ENCODE measurements around the gene RND2.

The RND2 gene

DNA sequence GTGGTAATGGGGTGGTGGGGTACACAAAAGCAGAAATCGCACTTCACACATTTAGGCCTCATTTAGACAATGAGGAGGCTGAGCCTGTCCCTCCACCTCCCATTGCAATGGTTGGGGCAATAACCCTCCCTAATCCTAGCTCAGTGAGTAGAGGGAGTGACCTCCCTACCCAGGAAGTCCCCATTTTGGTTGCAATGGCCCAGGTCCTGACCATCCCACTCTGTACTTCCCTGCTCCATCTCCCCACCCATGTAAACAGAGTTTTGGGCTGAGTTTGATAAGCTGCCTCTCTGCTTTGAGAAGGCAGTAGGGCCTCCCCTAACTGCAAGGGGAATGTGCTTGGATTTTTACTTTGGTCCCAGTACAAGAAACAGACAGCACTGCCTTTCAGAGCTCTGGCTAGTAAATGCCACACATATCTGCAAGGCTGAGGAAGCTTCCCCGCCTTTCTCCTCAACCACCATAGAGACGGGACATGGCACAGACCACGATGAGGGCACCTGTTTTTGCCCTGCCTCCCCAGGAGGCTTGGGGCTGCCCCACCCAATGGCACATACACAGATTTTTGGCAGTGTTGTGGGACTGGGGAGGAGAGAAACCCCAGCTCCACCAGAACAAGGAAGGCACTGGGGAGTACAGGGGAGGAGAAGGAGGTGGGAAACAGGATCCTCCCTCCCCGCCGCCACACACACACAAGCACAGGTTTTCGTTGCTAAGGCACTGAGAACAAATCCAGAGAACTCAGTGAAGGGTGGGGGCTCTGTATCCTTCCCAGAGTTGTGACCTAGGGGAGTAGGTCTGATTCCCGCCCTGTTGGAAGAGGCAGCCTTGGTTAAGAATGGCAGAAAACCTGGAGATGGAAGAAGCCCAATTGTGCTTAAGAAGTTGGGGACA, 10.1 kb upstream of the RND2 start:
- H3K27me3 Mint-ChIP-seq = peaks cover 6% of the 10 kb centered on the region
- H3K36me3 Mint-ChIP-seq = peaks cover 30% of the 10 kb centered on the region
- CTCF ChIA-PET = interaction anchor here (1.5 kb wide), 1 partner anchor 17 kb away, joined by 3 read pairs; the partner anchor contains the start of gene RPL27
- no peak overlapping the region for H3K4me3 Mint-ChIP-seq
- peaks cover 27% of the 10 kb centered on the region for H3K4me1 Mint-ChIP-seq
- no peak overlapping the region for H3K27ac Mint-ChIP-seq
- no peaks in the 10 kb centered on the region for H3K9me3 Mint-ChIP-seq
- no peak for DNase-seq

DNA sequence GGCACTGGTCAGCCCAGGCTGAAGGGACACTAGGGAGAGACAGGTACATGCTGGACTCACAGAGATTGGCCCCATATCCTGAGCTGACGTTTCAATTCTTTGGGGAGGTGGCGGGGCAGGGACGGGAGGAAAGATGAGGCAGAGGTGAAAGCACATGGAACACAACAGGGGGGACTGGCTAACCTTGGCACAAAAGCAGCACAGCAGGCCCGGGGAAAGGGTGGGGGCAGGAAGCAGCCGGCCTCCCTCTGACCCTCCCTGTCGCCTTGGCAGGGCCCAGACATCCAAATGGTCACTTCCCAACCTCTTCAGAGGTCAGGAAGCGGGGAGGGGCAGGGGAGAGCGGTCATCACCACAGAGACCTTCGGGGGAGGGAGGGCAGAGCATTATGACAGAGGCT, 9.5 kb upstream of the RND2 start:
- DNase-seq = no peak
- Mint-ChIP-seq H3K27me3 (peaks cover 7% of the 10 kb centered on the region), H3K36me3 (peaks cover 25% of the 10 kb centered on the region), H3K4me3 (no peak overlapping the region), H3K27ac (no peak overlapping the region), H3K9me3 (no peaks in the 10 kb centered on the region), H3K4me1 (peaks cover 27% of the 10 kb centered on the region)
- CTCF ChIA-PET = interaction anchor here (1.5 kb wide), 1 partner anchor 18 kb away, joined by 3 read pairs; the partner anchor contains the start of gene RPL27

DNA sequence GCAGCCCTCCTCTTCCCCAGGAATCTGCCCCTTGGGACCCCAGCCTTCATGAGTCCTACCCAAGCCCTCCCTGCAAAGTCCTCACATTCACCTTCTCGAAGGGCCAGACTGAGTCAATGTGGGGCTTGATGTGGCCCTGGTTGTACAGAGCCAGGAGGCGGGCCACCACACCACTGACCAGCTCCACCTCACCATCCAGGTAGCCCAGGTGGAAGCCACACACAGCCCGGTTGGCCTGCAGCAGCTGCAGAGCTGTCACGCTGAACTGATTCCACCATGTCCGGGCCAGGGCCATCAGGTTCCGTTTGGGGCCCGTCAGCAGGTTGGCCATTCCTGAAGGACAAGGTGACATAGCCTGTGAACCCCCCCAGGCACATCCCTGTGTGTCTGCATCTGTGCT, 8.8 kb upstream of the RND2 start:
- peaks cover 28% of the 10 kb centered on the region for H3K4me1 Mint-ChIP-seq
- H3K4me3 Mint-ChIP-seq = no peak overlapping the region
- H3K27me3 Mint-ChIP-seq = peaks cover 11% of the 10 kb centered on the region
- H3K36me3 Mint-ChIP-seq = peaks cover 23% of the 10 kb centered on the region
- H3K27ac Mint-ChIP-seq = peak overlapping the region; percentile 1
- no peak for DNase-seq
- H3K9me3 Mint-ChIP-seq = no peaks in the 10 kb centered on the region
- CTCF ChIA-PET = no interaction called here

DNA sequence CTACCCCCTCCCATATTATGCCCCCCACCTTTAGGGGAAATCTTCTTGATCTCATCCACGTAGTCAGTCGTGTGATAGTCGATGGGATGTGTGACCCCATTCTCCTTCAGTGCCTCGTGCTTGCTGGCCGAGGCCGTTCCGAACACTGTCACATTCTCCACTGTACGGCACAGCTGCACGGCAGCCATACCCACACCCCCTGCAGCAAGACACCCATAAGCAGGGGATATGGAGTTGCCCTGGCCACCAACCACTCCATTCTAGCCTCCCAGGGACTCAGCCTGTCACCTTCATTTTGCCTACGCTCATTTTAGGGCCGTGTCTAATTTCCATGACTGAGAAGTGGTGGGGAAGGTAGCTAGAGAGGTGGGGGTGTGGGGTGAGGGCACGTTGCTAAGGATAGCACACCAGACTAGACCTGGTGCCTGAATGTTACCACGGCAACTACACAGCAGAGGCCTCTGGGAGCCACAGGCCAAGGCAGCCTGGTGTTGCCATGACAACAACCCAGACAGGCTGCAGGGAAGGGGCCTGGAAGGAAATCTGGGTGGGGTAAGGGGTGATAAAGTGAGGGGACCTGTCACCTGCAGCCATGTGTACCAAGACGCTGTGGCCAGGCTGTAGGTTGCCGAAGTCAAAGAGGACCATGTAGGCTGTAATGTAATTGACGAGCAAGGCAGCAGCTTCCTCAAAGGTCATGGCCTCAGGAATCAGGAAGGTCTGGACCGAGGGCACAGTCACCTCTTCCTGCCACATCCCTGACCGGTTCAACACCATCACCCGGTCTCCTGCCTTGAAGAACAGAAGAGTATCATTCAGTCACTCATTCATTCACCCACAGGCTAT, 6.8 kb upstream of the RND2 start:
- no peak overlapping the region for H3K27ac Mint-ChIP-seq
- H3K4me3 Mint-ChIP-seq = no peak overlapping the region
- H3K27me3 Mint-ChIP-seq = peaks cover 30% of the 10 kb centered on the region
- DNase-seq = peak; percentile 51
- CTCF ChIA-PET = interaction anchor here (0.7 to 1.0 kb wide), 2 partner anchors 20 to 292 kb away, joined by 3 read pairs; partner anchors contain the start of gene RPL27
- peaks cover 14% of the 10 kb centered on the region for H3K36me3 Mint-ChIP-seq
- H3K9me3 Mint-ChIP-seq = no peaks in the 10 kb centered on the region
- H3K4me1 Mint-ChIP-seq = peaks cover 29% of the 10 kb centered on the region

DNA sequence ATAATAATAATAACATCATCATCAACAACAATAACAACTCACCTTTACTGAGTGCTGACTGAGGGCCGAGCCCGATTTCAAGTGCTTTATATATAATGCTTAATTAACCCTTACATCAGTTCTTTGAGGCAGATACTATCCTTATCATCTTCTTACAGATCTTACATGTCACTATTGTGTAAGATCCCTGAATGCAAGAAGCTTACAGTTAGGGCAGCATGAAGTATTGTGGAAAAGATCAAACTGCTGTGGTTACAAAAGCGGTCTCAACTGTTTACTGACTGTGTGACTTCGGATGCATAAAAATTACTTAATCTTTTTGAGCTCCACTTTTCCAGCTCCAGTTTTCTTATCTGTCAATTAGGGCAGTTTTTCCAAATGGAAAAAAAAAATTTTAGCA, 6.1 kb upstream of the RND2 start:
- DNase-seq = no peak
- CTCF ChIA-PET = interaction anchor here (0.7 to 1.0 kb wide), 2 partner anchors 21 to 291 kb away, joined by 3 read pairs; partner anchors contain the start of gene RPL27
- Mint-ChIP-seq H3K9me3 (no peaks in the 10 kb centered on the region), H3K4me1 (peaks cover 29% of the 10 kb centered on the region), H3K27me3 (peaks cover 30% of the 10 kb centered on the region), H3K36me3 (peaks cover 8% of the 10 kb centered on the region), H3K27ac (no peak overlapping the region), H3K4me3 (no peak overlapping the region)

DNA sequence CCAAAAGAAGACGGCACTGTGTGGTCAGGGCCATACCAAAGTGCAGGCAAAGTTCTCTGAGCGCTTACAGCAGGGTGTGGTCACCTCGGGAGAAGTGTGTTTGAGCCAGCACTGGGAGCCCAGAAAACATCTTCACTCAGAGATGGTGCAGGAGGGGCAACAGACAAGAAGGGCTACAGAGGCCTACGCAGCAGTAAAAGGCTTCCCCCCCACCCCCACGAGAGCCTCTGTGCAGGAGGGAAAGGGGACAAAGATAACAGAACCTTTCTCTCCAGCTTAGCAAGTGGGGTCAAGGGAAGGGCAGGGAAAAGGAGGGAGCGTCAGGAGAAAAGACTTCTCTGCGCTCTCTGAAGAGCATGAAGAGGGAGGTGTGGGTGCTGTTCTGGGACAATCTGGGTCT, 5.6 kb upstream of the RND2 start:
- Mint-ChIP-seq H3K4me3 (peak overlapping the region; percentile 34), H3K27me3 (peaks cover 33% of the 10 kb centered on the region), H3K4me1 (peaks cover 34% of the 10 kb centered on the region), H3K9me3 (no peaks in the 10 kb centered on the region), H3K27ac (no peak overlapping the region), H3K36me3 (peaks cover 7% of the 10 kb centered on the region)
- no peak for DNase-seq
- CTCF ChIA-PET = interaction anchor here (0.7 to 1.0 kb wide), 2 partner anchors 21 to 290 kb away, joined by 3 read pairs; partner anchors contain the start of gene RPL27

DNA sequence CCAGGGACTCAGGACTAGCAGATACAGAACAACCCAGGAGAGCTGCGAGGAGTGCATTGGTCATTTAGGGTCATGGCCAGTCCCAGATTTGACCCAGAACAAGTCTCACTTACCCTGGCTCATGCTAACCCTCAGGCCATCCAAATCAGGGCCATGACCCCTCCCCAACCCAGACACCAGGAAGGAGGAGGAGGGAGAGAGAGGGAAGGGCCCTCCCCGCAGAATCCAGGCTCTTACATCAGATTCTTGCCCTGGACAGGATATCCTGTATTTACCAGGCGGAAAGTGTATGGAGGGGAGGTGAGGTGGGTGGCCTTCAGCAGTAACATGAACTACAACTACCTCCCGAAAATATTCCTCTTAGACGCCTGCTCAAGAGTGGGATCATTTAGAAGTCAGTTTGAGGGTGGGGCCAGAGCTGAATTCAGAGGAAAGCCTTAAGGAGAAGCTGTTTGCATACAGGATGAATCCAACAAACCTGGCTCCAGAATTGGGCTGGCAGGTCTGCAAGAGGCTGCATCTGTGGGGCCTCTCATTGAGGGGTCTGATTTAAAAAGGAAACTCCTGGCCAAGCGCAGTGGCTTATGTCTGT, 4.9 kb upstream of the RND2 start:
- CTCF ChIA-PET = no interaction called here
- DNase-seq = no peak
- no peak overlapping the region for H3K27ac Mint-ChIP-seq
- peaks cover 40% of the 10 kb centered on the region for H3K27me3 Mint-ChIP-seq
- peaks cover 39% of the 10 kb centered on the region for H3K4me1 Mint-ChIP-seq
- no peaks in the 10 kb centered on the region for H3K9me3 Mint-ChIP-seq
- peak overlapping the region; percentile 68 for H3K4me3 Mint-ChIP-seq
- peaks cover 6% of the 10 kb centered on the region for H3K36me3 Mint-ChIP-seq

DNA sequence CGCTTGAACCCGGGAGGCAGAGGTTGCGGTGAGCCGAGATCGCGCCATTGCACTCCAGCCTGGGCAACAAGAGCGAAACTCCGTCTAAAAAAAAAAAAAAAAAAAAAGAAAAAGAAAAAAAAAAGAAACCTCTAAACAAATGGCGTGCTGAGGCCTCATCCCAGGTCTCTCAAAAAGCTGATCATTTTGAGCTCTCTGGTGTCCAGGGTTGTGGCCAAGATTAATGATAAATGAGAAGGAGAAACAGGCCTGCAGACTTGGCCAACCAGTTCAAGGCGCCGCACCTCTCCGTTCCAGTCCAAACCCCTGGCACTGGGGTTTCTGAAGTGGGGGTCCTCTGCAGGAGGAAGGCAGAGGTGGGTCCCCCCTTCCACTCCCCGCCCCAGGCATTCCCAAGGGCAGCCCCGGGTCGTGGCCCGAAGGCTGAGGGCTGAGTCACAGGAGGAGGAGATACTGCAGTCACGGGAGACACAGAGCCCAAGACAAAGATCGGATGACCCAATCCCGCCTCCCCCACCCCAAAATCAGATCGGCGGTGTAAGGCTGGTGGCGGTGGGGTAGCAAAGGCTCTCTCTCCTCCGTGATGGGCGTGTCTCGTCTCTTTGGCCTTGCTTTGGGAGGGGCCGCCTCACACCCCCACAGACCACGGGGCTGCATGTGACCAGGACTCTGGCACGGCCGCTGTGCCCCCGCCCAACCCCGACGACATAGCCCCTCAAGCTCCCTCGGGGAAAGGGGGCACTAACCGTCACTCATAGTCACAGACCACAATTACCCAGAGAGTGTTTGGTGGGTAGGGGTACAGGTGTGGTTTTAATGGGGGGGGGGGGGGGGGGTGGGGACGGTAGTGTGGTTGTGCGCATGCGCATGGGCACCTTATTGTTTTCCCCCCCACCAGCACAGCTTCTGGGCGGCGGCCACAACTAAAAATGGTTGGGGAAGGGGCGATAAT, 4.0 kb upstream of the RND2 start:
- H3K36me3 Mint-ChIP-seq = peaks cover 2% of the 10 kb centered on the region
- DNase-seq = peak; percentile 41
- peaks cover 50% of the 10 kb centered on the region for H3K27me3 Mint-ChIP-seq
- peak overlapping the region; percentile 84 for H3K4me3 Mint-ChIP-seq
- H3K4me1 Mint-ChIP-seq = peaks cover 43% of the 10 kb centered on the region
- H3K9me3 Mint-ChIP-seq = no peaks in the 10 kb centered on the region
- CTCF ChIA-PET = no interaction called here
- H3K27ac Mint-ChIP-seq = no peak overlapping the region

DNA sequence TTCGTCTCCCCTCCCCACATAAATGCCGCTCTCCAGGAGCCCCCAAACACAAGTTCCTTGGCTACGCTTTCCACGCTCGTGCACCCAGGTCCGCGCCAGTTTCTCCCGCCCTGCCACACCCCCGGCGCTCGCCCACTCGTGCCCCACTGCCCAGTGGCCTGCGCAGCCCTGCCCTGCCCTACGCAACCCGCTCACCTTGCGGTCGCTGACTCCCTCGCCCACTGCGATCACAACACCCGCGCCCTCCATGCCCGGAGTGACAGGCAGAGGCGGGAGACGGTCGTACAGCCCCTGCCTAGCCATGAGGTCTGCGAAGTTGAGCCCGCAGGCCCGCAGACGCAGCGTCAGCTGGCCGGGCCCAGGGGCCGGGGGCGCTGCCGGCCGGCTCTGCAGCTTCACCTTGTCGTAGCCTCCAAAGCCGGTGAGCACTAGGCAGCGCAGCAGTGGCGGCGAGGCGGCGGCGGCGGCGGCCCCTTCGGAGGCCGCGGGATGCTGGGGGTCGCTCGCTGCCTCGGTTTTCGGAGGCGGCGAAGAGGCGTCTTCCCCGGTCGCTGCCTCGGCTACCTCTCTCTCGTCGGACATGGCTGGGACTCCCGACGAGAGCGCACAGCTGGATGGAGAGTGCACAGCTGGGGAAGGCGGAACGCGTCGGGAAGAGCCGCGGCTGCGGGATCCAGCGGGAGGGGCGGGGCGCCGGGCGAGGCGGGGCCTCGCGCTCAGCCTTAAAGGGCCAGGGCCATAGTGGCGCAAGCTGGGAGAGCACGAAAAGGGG, 3.1 kb upstream of the RND2 start, which contains the start of gene VAT1:
VAT1 (minus strand) TSS at position 645 of the 772 bp plus-strand sequence; CDS start at position 582, 63 bp downstream.
- DNase-seq = peak; percentile 78
- Mint-ChIP-seq H3K9me3 (no peaks in the 10 kb centered on the region), H3K4me1 (peaks cover 43% of the 10 kb centered on the region), H3K36me3 (peaks cover 2% of the 10 kb centered on the region), H3K27me3 (peaks cover 58% of the 10 kb centered on the region), H3K4me3 (peak within 1 kb of the TSS; percentile 84), H3K27ac (no peak within 1 kb of the TSS)
- CTCF ChIA-PET = no interaction called here

DNA sequence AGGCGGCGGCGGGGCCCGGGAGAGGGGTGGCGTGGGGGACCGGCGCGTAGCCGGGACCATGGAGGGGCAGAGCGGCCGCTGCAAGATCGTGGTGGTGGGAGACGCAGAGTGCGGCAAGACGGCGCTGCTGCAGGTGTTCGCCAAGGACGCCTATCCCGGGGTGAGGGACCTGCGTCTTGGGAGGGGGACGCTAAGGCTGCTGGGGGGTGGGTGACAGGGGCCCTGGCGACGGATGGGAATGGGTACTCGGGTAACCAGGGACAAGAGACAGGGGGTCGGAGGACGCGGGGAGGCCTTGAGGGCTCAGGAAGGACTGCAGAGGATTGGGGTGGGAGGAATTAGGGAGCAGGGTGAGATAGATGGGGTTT, 243 bp downstream of the RND2 start:
- Mint-ChIP-seq H3K9me3 (no peaks in the 10 kb centered on the region), H3K4me3 (peak overlapping the region; percentile 61), H3K4me1 (peaks cover 26% of the 10 kb centered on the region), H3K36me3 (peaks cover 2% of the 10 kb centered on the region), H3K27ac (no peak overlapping the region), H3K27me3 (peaks cover 70% of the 10 kb centered on the region)
- no peak for DNase-seq
- CTCF ChIA-PET = no interaction called here

DNA sequence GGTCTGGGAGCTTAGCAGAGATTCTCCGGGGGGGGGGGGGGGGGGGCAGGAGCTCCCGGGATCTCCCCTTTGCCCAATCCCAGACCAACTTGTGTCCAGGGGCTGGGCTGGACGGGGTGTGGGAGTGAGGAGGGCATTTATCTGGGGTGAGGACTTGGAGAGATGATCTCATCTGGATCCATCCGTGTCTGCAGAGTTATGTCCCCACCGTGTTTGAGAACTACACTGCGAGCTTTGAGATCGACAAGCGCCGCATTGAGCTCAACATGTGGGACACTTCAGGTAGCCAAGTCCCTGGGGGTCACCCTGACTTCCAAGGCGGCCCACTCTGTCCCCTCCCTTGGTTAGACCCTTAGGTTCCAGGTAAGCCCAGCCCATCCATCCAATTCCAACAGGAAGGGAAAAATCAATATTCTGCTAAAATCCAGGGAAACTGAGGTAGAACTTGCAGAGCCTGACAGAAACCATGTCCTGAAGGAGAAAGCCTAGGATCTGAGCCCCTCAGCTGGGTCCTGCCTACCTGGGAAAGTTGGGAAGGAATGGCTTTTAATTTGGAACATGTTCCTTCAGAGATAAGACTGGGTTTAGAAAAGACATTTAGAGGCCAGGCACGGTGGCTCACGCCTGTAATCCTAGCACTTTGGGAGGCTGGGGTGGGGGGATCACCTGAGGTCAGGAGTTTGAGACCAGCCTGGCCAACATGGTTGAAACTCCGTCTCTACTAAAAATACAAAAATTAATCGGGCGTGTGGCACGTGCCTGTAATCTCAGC, 921 bp downstream of the RND2 start:
- peak overlapping the region; percentile 31 for H3K4me3 Mint-ChIP-seq
- no peak for DNase-seq
- H3K36me3 Mint-ChIP-seq = peaks cover 2% of the 10 kb centered on the region
- CTCF ChIA-PET = no interaction called here
- H3K27ac Mint-ChIP-seq = no peak overlapping the region
- no peaks in the 10 kb centered on the region for H3K9me3 Mint-ChIP-seq
- H3K4me1 Mint-ChIP-seq = peaks cover 21% of the 10 kb centered on the region
- H3K27me3 Mint-ChIP-seq = peaks cover 71% of the 10 kb centered on the region

DNA sequence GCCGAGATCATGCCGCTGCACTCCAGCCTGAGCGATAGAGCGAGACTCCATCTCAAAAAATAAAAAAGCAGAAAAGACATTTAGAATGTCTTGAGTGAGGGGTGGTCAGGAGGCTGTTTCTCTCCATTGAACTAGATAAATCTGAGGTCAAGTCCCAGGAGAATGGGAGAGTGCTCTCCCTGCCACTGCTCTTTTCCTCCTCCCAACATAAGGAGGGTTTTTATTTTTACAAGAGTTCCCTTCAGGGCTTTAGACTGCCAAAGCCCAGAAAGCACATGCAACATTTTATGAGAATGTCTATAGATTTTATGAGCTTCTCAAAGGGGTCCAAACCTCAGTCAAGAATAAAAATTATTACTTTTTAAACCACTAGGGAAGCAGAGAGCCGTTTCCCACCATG, 1.6 kb downstream of the RND2 start:
- no peak overlapping the region for H3K27ac Mint-ChIP-seq
- CTCF ChIA-PET = no interaction called here

More for the DNA sequence above, 1.6 kb downstream of the RND2 start:
- DNase-seq = no peak
- Mint-ChIP-seq H3K4me1 (peaks cover 16% of the 10 kb centered on the region), H3K9me3 (no peaks in the 10 kb centered on the region), H3K36me3 (peaks cover 2% of the 10 kb centered on the region), H3K4me3 (peak overlapping the region; percentile 31), H3K27me3 (peaks cover 65% of the 10 kb centered on the region)
